HG03097 (cell line): ENCODE data around the gene HSPA1L.
"Not testable (repeated sequence)": the region's sequence is repeated elsewhere in the genome, so short reads cannot be mapped to it uniquely, and the experiment has no call there.

ENCODE experiments used
- ATAC-seq: cut with Tn5 transposase; IDR thresholded peaks from one replicate; pipeline ENCODE4 v1.9.1; 2021; ENCODE audit not compliant: unreplicated experiment, low FRiP score

The HSPA1L gene

DNA sequence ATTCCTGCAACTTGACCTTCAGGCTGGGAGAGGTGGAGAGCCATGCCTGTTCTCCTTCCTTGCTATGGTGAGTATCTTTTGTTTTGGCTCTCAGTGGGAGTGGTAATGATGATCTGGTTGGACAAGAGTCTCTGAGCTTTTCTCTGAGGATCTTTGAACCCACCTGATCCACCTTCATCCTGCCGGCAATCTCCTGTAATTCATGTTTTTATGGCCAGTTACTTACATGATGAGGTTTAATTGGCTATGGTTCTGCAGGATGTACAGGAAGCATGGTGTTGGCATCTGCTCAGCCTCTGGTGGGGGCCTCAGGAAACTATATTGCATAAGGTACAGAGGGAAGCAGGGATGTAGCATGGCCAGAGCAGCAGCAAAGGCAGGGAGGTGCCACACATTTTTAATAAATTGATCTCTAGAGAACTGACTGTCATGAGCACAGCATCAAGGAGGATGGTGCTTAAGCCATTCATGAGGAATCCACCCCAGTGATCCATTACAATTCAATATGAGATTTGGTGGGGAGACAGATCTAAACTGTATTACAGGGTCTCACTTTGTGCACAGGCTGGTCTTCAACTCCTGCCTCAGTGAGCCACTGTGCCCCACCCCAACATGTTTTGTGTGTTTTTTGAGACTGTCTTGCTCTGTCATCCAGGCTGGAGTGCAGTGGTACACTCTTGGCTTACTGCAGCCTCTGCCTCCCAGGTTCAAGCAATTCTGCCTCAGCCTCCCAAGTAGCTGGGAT, 22.5 kb upstream of the HSPA1L start:
- ATAC-seq: no peak

DNA sequence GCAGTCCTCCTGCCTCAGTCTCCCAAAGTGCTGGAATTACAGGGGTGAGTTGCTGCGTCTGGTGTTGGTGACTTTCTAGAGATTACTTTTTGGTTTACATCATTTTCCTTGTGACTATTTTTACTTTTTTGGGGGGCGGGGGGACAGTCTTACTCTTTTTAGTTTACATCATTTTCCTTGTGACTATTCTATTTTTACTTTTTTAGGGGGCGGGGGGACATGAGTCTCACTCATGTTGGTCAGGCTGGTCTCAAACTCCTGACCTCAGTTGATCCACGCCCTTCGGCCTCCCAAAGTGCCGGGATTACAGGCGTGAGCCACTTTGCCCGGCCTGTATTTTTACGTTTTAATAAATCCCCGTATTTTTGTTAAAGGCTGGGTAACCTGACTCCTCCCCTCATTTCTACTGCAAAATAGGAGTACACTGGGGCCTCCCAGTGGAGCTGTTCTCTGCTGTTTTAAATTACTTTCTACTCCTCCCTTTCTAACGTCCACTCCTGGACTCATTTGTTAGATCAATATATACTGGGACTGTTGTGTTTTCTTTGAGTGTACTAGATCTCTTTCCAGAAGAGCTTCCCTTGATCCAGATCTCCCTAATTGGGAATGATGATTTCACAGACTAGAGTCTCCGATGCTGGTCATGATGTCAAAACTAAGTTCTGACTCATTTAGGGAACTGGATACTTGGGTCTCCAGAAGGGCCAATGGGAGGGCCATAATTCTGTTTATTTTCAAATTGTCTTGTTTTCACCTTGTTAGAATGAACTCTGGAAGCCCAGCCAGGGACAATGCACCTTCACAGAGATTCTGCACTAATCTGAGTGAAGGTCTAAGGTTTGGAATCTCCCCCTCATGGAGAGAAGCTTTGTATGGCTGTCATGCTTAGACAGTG, 21.6 kb upstream of the HSPA1L start:
- ATAC-seq: no peak

DNA sequence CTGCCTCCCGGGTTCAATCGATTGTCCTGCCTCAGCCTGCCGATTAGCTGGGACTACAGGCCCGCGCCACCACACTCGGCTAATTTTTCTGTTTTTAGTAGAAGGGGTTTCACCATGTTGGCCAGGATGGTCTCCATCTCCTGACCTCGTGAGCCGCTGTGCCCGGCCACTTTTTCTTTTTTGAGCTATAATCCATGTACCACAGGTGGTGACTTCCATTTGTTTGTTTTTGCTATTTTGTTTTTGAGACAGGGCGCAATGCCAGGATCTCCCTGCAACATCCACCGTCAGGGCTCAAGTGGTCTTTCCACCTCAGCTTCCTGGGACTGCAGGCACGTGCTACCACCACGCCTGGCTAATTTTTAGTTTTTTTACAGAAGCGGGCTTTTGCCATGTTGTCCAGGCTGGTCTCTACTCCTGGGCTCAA, 21.0 kb upstream of the HSPA1L start:
- ATAC-seq: no peak

DNA sequence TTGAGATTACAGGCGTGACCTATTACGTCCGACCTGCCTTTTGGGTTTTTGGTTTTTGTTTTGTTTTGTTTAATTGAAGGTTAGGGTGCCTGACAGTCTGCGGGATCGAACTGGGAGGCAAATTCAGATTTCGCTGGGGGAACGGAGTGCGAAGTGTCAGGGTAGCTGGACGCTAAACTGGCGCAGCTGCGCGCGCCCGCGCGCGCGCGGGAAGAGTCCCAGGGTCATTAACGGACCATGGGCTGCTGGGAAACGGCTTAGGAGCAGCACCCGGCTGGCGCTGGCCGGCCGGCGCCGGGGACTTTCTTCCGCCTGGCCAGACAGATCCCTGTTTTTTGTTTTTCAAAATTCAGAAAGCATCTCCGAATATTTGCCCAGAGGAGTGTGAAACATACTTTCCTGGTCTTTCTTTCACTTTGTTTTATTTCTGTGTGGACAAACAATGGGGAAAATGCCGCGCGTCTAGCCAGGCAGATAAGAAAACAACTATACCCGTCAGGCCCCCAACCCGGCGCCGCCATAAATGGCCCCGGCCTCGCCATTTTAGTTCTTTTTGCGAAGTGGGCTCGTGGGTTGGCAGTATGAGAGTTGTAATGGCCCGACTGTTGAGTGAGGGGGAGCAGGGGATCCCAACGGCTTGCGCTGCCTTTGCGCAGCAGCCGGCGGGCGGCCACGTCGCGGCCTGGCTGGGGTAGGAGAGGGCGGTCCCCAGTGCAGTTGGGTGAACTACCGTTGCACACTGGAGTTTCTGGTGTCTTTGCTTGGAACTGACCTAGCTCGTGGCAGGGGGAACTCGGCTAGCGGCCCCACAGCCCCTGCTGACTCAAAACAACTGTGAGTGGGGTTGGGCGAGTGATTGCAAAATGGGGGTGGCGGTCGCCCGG, 19.5 kb upstream of the HSPA1L start:
- peak; percentile 44 for ATAC-seq

DNA sequence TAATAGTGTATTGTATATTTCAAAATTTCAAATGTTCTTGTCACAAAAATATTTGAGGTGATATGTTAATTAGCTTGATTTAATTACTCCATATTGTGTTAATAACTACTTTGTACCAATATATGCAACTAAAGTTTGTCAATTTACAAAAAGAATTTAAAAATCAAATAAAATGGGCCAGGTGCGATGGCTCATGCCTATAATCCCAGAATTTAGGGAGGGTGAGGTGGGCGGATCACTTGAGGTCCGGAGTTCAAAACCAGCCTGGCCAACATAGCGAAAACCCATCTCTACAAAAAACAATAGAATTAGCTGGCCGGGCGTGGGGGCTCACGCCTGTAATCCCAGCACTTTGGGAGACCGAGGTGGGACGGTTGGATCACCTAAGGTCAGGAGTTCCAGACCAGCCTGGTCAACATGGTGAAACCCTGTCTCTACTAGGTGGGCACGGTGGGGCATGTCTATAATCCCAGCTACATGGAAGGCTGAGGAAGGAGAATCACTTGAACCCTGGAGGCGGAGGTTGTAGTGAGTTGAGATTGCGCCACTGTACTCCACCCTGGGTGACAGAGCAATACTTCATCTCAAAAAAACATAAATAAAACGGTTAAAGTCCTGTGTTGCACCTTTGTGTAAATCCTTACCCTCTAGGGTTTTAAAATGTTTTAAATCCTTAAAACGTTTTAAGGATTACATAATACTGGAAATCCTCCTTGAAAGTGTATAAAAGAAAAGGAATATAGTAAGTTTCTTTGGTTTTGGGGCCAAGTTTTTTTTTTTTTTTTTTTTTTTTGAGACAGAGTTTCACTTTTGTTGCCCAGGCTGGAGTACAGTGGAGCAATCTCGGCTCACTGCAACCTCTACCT, 16.5 kb upstream of the HSPA1L start:
- ATAC-seq: no peak

DNA sequence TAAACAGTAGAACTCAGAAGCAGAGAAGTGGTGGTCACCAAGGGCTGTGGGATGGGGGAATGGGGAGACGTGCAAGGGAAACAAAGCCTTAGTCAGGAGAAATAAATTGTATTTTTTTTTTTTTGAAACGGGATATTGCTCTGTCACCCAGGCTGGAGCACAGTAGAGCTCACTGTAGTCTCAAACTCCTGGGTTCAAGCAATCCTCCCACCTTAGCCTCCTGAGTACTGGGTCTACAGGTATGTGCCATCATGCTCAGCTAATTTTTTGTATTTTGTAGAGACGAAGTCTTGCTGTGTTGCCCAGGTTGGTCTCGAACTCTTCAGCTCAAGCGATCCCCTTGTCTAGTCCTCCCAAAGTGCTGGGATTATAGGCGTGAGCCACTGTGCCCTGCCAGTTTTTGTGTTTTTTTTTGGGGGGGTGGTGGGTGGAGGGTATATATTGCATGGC, 15.8 kb upstream of the HSPA1L start:
- ATAC-seq: no peak

DNA sequence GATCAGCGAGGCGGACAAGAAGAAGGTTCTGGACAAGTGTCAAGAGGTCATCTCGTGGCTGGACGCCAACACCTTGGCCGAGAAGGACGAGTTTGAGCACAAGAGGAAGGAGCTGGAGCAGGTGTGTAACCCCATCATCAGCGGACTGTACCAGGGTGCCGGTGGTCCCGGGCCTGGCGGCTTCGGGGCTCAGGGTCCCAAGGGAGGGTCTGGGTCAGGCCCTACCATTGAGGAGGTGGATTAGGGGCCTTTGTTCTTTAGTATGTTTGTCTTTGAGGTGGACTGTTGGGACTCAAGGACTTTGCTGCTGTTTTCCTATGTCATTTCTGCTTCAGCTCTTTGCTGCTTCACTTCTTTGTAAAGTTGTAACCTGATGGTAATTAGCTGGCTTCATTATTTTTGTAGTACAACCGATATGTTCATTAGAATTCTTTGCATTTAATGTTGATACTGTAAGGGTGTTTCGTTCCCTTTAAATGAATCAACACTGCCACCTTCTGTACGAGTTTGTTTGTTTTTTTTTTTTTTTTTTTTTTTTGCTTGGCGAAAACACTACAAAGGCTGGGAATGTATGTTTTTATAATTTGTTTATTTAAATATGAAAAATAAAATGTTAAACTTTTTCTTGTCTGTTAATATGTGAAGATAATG, 14.7 kb upstream of the HSPA1L start:
- ATAC-seq: no peak

DNA sequence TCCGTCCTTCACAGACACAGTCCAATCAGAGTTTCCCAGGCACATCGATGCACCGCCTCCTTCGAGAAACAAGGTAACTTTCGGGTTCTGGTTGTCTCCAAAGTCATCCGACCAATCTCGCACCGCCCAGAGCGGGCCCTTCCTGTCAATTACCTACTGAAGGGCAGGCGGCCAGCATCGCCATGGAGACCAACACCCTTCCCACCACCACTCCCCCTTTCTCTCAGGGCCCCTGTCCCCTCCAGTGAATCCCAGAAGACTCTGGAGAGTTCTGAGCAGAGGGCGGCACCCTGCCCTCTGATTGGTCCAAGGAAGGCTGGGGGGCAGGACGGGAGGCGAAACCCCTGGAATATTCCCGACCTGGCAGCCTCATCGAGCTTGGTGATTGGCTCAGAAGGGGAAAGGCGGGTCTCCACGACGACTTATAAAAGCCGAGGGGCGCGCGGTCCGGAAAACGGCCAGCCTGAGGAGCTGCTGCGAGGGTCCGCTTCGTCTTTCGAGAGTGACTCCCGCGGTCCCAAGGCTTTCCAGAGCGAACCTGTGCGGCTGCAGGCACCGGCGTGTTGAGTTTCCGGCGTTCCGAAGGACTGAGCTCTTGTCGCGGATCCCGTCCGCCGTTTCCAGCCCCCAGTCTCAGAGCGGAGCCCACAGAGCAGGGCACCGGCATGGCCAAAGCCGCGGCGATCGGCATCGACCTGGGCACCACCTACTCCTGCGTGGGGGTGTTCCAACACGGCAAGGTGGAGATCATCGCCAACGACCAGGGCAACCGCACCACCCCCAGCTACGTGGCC, 12.4 kb upstream of the HSPA1L start, which contains the start of gene HSPA1B:
HSPA1B (plus strand) TSS at position 453 of the 794 bp plus-strand sequence; CDS start at position 666, 213 bp downstream.
- ATAC-seq: peak; percentile 62

DNA sequence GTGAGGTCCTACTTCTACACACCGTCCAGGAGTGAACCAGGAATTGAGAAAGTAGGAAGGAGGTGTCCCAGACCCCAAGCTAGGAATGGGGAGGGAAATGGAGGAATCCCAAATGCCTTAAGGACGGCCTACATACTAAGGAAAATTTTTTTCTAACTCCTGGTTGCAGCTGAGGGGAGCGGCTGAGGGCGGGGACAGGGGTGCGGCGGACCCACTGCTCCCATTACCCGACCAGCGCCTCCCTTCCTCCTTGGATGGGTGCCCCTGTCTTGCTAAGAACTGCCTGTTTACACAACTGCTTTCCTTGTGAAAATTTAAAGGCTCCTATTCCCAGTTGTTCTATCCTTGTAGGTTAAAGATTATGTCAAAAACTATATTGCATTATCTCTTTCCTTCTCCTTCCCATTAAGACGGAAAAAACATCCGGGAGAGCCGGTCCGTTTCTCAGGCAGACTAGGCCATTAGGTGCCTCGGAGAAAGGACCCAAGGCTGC, 11.8 kb upstream of the HSPA1L start:
- no peak for ATAC-seq

DNA sequence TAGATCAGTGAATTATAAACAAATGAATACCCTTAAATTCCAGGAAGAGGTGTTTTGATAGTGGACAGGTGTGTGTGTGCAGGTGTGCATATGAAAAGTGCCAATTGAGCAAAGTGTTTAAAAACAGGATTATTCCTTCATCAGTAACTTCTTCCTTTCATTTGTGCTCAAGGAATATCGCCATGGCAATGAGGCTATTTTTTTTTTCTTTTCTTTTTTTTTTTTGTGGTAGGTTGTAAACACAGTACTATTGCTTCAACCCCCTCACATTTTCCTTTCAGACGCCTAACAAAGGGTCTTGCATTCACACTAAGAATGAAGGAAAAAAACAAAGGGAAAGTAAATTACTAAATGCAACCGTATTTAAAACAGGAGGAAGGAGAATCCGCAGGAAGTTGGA, 10.5 kb upstream of the HSPA1L start:
- no peak for ATAC-seq

DNA sequence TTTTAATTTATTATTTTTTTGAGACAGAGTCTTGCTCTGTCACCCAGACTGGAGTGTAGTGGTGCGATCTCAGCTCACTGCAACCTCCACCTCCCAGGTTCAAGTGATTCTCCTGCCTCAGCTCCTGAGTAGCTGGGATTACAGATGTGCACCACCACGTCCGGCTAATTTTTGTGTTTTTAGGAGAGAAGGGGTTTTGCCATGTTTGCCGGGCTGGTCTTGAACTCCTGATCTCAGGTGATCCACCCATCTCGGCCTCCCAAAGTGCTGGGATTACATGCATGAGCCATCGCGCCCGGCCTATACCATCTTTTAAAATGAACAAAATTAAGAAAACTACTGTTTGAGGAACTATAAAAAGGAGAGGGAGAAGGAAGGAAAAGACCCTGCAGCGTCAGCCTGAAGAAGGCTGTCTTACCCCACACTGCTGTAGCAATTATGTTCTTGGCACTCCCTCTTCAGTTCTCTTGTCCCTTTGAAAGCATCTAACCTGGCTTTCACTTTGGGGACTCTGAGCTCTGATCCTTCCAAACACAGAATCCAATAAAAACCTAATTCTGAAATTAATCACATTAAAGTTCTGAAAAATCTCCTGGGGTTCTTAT, 8.6 kb upstream of the HSPA1L start:
- not testable (repeated sequence) for ATAC-seq

DNA sequence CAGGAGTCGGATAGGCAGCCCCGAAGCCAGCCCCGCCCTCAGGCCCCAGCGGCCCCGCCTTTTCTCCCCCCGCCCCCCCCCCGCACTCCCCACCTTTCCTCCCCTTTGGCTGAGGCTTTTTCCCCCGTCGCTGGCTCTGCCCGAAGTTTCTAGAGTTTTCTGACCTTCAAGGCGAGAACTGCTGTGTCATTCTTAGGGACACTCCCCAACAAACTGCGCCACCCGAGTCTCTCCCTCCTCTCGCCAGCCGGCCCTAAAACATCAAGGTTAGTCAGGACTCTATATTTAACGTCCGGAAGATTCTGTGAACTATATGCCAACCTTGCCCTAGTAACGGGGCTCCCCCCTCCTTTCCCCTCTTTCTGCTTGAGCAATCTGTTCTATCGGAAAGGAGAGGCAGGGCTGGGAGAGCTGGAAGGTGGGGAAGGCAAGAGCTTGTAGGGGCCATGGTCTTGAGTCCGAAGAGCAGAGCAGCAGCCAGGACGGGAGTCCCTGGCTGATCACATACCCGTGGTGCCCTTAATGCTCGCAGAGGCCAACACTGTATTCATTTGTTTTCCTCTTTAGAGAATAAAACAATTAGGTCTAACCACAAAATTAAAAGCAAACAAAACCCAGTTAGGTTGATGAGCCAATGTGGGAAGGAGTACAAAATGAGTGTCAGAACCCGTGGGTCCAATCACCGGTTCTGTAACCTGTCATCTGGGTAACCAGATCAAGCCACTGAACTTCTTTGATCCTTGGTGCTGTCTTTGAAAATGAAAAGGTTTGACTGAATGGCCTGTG, 7.1 kb upstream of the HSPA1L start:
- no peak for ATAC-seq

DNA sequence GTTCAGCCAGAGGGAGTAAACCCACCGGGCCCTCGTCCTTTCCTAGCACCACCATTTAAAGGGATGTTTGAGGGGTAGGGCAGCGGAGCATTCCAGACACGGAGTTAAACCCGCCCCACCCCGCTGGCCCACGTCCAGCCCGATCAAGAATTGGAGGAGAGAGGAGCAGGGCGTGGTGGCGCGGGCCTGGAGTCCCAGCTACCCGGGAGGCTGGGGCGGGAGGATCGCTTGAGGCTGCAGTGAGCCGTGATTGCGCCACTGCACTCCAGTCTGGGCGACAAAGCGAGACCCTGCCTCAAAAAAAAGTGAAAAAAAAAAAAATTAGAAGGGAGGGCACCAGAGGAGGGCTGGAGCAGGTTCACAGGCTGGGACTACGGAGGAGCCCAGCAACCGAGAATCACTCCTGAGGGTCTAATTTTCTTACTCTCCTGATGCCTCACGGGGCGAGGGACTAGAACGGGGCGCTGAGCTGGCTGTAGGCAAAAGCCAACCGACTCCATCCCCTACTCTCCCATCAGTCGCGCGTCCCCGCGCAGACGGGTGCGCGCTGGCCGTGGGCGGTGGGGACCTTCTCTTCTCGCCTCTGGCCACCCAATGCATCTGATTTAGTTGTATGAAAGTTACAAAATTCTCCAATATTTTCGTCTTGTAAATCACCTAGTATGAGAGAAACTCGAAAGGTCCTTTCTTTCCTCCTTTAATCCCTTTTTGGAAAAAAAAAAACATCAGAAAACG, 6.4 kb upstream of the HSPA1L start:
- ATAC-seq: no peak

DNA sequence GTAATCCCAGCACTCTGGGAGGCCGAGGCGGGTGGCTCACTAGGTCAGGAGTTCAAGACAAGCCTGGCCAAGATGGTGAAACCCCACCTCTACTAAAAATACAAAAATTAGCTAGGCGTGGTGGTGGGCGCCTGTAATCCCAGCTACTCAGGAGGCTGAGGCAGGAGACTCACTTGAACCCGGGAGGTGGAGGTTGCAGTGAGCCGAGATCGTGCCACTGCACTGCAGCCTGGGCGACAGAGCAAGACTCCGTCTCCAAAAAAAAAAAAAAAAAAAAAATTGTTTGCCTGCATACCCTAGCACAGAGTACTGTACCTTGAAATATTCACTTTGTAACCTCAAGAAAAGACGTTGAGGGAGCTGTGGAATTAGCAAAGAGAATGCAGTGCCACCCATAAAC, 5.3 kb upstream of the HSPA1L start:
- ATAC-seq: not testable (repeated sequence)

DNA sequence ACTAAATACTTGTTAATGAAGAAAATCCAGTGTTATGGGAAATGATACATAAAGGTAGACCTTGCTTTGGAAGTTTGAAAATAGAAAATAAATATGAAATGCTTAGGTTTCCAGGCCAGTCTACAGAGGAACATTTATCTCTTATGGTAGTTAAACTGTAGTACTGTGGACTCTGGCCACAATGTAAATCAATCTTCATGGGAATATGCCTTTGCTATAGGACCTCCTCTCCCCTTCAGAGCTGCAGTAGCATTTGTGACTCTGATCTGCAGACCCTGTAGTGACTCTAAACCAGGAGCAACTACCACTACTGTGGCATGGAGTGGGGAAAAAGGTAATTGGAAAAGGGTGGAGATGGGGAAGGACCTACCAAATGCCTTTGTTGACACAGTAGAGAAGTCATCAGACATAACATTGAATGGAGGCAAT, 4.8 kb upstream of the HSPA1L start:
- no peak for ATAC-seq

DNA sequence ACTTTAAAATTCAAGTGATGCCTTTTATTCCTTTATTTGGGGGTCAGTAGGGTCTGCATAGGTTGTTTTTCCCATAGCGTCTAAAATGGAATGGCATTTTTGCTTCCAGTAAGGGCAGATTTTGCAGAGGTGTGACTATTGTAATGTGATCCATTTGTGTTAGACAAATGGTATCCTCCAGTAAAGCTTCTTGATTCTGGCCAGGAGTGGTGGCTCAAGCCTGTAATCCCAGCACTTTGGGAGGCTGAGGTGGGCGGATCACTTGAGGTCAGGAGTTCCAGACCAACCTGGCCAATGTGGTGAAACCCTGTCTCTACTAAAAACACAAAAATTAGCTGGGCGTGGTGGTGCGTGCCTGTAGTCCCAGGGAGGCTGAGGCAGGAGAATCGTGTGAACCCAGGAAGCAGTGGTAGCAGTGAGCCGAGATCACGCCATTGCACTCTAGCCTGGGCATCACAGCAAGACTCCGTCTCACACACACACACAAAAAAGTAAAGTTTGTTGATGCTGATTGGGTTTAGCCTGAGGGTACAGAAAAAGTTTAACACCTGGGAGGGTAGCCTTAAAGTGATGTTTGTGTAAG, 2.9 kb upstream of the HSPA1L start:
- ATAC-seq: not testable (repeated sequence)
